Measurements from ENCODE around the gene PPAT. TPM values are rescaled to one million over a fixed set of nuclear protein-coding genes. Genes with fewer than 3 reads are reported as not detected.
"Not testable (repeated sequence)": the region's sequence is repeated elsewhere in the genome, so short reads cannot be mapped to it uniquely, and the experiment has no call there.

Gene PPAT
- total RNA-seq, 3 donors from 2014 or later (not counting 1 experiment from before 2014, with no cell fraction given), result 4.3 to 8.9 (median 6.2) TPM

DNA sequence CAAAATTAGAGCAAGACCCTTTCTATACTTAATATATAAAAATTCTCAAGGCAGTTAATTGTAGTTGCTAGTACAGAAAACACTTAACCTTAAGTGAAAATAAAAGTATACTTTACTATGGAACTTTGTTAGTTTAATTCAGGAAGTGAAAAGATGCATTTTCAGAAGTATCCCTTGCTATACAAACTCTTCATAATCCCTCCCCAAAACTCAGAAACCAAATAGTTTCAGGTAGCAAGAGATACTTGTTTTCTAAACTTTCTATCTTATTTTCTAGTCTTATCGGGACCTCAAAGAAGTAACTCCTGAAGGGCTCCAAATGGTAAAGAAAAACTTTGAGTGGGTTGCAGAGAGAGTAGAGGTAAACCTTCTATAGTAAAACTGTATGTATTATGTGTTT lies 14.9 kb upstream of the PPAT start:
- no CpG with 5 or more reads among the region's 1 CpG for WGBS (ENCODE audit: insufficient coverage)
- Histone ChIP-seq H3K4me3 (ENCODE audit: low read length) (no peak overlapping the region), H3K36me3 (ENCODE audit: control insufficient read depth, insufficient read depth, low read length) (peaks cover 16% of the 10 kb centered on the region), H3K27me3 (ENCODE audit: control insufficient read depth, insufficient read depth, low read length) (no peaks in the 10 kb centered on the region), H3K9me3 (ENCODE audit: control insufficient read depth, insufficient read depth, low read length) (no peaks in the 10 kb centered on the region), H3K27ac (ENCODE audit: low read length) (no peak overlapping the region), H3K4me1 (ENCODE audit: control insufficient read depth, insufficient read depth, low read length) (no peaks in the 10 kb centered on the region)
- TF ChIP-seq, protein P1, sequence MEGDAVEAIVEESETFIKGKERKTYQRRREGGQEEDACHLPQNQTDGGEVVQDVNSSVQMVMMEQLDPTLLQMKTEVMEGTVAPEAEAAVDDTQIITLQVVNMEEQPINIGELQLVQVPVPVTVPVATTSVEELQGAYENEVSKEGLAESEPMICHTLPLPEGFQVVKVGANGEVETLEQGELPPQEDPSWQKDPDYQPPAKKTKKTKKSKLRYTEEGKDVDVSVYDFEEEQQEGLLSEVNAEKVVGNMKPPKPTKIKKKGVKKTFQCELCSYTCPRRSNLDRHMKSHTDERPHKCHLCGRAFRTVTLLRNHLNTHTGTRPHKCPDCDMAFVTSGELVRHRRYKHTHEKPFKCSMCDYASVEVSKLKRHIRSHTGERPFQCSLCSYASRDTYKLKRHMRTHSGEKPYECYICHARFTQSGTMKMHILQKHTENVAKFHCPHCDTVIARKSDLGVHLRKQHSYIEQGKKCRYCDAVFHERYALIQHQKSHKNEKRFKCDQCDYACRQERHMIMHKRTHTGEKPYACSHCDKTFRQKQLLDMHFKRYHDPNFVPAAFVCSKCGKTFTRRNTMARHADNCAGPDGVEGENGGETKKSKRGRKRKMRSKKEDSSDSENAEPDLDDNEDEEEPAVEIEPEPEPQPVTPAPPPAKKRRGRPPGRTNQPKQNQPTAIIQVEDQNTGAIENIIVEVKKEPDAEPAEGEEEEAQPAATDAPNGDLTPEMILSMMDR (IDR thresholded peaks at IDR 0.05), result no peak
- ATAC-seq (no peak), DNase-seq (no peak)
- H3K36me3 Mint-ChIP-seq, result peaks cover 12% of the 10 kb centered on the region
- H3K4me3 Mint-ChIP-seq, result no peak overlapping the region
- H3K4me1 Mint-ChIP-seq, result no peaks in the 10 kb centered on the region
- intact Hi-C loops (cut with micrococcal nuclease), result no loop called here
- H3K27ac Mint-ChIP-seq, result no peak overlapping the region
- no peaks in the 10 kb centered on the region for H3K9me3 Mint-ChIP-seq
- H3K27me3 Mint-ChIP-seq (ENCODE audit: low read depth in 2 of 2), result no peaks in the 10 kb centered on the region

DNA sequence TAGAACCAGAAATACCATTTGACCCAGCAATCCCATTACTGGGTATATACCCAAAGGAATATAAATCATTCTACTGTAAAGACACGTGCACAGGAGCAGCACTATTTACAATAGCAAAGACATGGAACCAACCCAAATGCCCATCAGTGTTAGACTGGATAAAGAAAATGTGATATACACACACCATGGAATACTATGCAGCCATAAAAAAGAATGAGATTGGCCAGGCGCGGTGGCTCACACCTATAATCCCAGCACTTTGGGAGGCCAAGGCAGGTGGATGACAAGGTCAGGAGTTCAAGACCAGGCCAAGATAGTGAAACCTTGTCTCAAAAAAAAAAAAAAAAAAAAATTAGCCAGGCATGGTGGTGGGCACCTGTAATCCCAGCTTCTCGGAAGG lies 14.1 kb upstream of the PPAT start:
- peaks cover 12% of the 10 kb centered on the region for H3K36me3 Mint-ChIP-seq
- H3K27me3 Mint-ChIP-seq (ENCODE audit: low read depth in 2 of 2); H3K4me3 ChIP-seq (ENCODE audit: low read length); H3K9me3 ChIP-seq (ENCODE audit: control insufficient read depth, insufficient read depth, low read length); DNase-seq; H3K4me1 ChIP-seq (ENCODE audit: control insufficient read depth, insufficient read depth, low read length); ATAC-seq; H3K27ac ChIP-seq (ENCODE audit: low read length); H3K27ac Mint-ChIP-seq; intact Hi-C loops (cut with micrococcal nuclease); H3K9me3 Mint-ChIP-seq; H3K4me1 Mint-ChIP-seq; H3K27me3 ChIP-seq (ENCODE audit: control insufficient read depth, insufficient read depth, low read length); H3K4me3 Mint-ChIP-seq: not testable (repeated sequence)
- H3K36me3 ChIP-seq (ENCODE audit: control insufficient read depth, insufficient read depth, low read length), result peaks cover 18% of the 10 kb centered on the region
- 100% methylated on average over 4 of the region's 4 CpGs for WGBS (ENCODE audit: insufficient coverage)

DNA sequence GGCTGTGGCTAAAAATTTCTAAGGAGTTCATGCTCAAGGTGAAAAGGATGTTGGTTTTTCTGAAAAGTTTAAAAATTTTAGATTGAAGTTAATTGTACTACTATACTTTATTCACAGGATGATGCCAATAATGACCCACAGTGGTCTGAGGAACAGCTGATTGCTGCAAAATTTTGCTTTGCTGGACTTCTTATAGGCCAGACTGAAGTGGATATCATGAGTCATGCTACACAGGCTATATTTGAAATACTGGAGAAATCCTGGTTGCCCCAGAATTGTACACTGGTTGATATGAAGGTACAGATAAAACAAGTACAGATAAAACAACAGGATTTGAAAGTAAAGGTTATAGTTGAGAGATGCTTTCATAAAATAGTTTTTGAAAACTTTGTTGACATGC lies 12.9 kb upstream of the PPAT start:
- Mint-ChIP-seq H3K4me3 (no peak overlapping the region), H3K36me3 (peaks cover 12% of the 10 kb centered on the region), H3K27ac (no peak overlapping the region), H3K27me3 (ENCODE audit: low read depth in 2 of 2) (no peaks in the 10 kb centered on the region), H3K4me1 (no peaks in the 10 kb centered on the region), H3K9me3 (no peaks in the 10 kb centered on the region)
- Histone ChIP-seq H3K4me1 (ENCODE audit: control insufficient read depth, insufficient read depth, low read length) (no peaks in the 10 kb centered on the region), H3K9me3 (ENCODE audit: control insufficient read depth, insufficient read depth, low read length) (no peaks in the 10 kb centered on the region), H3K4me3 (ENCODE audit: low read length) (no peak overlapping the region), H3K27ac (ENCODE audit: low read length) (no peak overlapping the region), H3K27me3 (ENCODE audit: control insufficient read depth, insufficient read depth, low read length) (no peaks in the 10 kb centered on the region), H3K36me3 (ENCODE audit: control insufficient read depth, insufficient read depth, low read length) (peaks cover 18% of the 10 kb centered on the region)
- intact Hi-C loops (cut with micrococcal nuclease), result no loop called here
- DNase-seq, result no peak
- TF ChIP-seq, protein P1 (IDR thresholded peaks at IDR 0.05), result no peak
- ATAC-seq, result no peak

DNA sequence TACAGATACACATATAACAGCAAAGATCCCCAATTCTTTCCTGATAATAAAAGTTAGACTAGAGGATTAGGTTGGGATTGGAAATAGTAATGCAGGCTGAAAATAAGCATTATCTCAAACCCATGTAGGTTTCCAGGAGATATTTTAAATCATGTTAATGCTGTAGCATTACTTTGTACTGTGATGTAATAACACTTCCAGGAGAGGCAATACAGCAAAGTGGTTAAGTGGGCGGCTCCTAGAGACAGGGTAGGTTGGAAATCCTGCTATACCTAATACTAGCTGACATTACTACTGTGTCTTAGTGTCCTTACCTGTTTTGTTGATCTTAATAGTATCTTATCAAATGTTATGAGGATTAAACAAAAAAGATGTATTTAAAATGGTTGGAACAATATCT lies 10.3 kb upstream of the PPAT start:
- H3K27me3 ChIP-seq (ENCODE audit: control insufficient read depth, insufficient read depth, low read length), result no peaks in the 10 kb centered on the region
- ATAC-seq, result no peak
- no peak overlapping the region for H3K27ac ChIP-seq (ENCODE audit: low read length)
- Mint-ChIP-seq H3K27me3 (ENCODE audit: low read depth in 2 of 2) (no peaks in the 10 kb centered on the region), H3K36me3 (peaks cover 12% of the 10 kb centered on the region), H3K4me1 (no peaks in the 10 kb centered on the region), H3K9me3 (no peaks in the 10 kb centered on the region), H3K4me3 (no peak overlapping the region), H3K27ac (no peak overlapping the region)
- no peaks in the 10 kb centered on the region for H3K9me3 ChIP-seq (ENCODE audit: control insufficient read depth, insufficient read depth, low read length)
- no peak for DNase-seq
- intact Hi-C loops (cut with micrococcal nuclease), result no loop called here
- H3K36me3 ChIP-seq (ENCODE audit: control insufficient read depth, insufficient read depth, low read length), result peaks cover 18% of the 10 kb centered on the region
- no CpG with 5 or more reads among the region's 1 CpG for WGBS (ENCODE audit: insufficient coverage)
- TF ChIP-seq, protein P1 (IDR thresholded peaks at IDR 0.05), result no peak
- H3K4me3 ChIP-seq (ENCODE audit: low read length), result no peak overlapping the region
- no peaks in the 10 kb centered on the region for H3K4me1 ChIP-seq (ENCODE audit: control insufficient read depth, insufficient read depth, low read length)

All from natural killer cell (primary cell).